ENCODE data around the gene B3GNT7. TPM values are rescaled to one million over a fixed set of nuclear protein-coding genes. Genes with fewer than 3 reads are reported as not detected.

Gene B3GNT7
- total and polyA plus RNA-seq, 2 experiments from 2014 or later: 44.2 to 89.4 TPM

DNA sequence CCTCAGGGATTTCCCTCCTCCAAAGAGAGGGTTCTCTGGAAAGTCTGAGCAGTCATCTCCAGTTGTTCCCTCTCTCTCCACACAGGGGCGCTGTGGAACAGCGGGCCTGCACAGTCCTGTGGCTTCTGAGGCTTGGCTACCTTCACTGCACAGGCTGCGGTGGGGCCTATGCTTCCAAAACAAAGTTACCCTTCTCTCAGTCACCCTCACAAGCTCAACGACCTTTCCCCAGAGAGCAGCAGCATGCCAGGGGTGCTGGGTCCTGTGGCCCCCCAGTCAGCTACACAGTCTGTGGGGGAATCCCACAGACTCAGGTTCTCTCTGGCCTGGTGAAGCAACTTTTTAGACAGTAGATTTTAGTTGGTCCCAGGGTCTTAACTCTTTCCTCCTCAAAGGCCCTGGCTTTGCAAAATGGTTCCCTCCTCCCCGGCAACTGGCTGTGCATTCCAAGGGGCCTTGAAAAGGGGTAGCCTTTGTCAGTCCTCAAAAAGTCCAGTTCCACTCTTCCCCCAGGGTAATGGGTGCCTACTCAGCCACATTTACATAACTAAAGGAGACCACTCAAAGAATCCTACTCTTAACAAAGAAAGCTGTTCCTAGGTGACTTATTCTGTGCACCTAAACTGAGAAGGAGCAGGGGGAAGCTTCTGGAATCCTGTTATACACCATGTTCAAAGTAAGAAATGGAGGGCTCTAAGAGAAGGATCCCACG lies 14.9 kb downstream of the B3GNT7 start (continued):
- TF ChIP-seq, protein P1, sequence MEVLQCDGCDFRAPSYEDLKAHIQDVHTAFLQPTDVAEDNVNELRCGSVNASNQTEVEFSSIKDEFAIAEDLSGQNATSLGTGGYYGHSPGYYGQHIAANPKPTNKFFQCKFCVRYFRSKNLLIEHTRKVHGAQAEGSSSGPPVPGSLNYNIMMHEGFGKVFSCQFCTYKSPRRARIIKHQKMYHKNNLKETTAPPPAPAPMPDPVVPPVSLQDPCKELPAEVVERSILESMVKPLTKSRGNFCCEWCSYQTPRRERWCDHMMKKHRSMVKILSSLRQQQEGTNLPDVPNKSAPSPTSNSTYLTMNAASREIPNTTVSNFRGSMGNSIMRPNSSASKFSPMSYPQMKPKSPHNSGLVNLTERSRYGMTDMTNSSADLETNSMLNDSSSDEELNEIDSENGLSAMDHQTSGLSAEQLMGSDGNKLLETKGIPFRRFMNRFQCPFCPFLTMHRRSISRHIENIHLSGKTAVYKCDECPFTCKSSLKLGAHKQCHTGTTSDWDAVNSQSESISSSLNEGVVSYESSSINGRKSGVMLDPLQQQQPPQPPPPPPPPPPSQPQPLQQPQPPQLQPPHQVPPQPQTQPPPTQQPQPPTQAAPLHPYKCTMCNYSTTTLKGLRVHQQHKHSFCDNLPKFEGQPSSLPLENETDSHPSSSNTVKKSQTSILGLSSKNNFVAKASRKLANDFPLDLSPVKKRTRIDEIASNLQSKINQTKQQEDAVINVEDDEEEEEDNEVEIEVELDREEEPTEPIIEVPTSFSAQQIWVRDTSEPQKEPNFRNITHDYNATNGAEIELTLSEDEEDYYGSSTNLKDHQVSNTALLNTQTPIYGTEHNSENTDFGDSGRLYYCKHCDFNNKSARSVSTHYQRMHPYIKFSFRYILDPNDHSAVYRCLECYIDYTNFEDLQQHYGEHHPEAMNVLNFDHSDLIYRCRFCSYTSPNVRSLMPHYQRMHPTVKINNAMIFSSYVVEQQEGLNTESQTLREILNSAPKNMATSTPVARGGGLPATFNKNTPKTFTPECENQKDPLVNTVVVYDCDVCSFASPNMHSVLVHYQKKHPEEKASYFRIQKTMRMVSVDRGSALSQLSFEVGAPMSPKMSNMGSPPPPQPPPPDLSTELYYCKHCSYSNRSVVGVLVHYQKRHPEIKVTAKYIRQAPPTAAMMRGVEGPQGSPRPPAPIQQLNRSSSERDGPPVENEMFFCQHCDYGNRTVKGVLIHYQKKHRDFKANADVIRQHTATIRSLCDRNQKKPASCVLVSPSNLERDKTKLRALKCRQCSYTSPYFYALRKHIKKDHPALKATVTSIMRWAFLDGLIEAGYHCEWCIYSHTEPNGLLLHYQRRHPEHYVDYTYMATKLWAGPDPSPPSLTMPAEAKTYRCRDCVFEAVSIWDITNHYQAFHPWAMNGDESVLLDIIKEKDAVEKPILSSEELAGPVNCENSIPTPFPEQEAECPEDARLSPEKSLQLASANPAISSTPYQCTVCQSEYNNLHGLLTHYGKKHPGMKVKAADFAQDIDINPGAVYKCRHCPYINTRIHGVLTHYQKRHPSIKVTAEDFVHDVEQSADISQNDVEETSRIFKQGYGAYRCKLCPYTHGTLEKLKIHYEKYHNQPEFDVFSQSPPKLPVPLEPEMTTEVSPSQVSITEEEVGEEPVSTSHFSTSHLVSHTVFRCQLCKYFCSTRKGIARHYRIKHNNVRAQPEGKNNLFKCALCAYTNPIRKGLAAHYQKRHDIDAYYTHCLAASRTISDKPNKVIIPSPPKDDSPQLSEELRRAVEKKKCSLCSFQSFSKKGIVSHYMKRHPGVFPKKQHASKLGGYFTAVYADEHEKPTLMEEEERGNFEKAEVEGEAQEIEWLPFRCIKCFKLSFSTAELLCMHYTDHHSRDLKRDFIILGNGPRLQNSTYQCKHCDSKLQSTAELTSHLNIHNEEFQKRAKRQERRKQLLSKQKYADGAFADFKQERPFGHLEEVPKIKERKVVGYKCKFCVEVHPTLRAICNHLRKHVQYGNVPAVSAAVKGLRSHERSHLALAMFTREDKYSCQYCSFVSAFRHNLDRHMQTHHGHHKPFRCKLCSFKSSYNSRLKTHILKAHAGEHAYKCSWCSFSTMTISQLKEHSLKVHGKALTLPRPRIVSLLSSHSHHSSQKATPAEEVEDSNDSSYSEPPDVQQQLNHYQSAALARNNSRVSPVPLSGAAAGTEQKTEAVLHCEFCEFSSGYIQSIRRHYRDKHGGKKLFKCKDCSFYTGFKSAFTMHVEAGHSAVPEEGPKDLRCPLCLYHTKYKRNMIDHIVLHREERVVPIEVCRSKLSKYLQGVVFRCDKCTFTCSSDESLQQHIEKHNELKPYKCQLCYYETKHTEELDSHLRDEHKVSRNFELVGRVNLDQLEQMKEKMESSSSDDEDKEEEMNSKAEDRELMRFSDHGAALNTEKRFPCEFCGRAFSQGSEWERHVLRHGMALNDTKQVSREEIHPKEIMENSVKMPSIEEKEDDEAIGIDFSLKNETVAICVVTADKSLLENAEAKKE (CRISPR knock-in tag; IDR thresholded peaks at IDR 0.05): no peak
- TF ChIP-seq, protein P2, sequence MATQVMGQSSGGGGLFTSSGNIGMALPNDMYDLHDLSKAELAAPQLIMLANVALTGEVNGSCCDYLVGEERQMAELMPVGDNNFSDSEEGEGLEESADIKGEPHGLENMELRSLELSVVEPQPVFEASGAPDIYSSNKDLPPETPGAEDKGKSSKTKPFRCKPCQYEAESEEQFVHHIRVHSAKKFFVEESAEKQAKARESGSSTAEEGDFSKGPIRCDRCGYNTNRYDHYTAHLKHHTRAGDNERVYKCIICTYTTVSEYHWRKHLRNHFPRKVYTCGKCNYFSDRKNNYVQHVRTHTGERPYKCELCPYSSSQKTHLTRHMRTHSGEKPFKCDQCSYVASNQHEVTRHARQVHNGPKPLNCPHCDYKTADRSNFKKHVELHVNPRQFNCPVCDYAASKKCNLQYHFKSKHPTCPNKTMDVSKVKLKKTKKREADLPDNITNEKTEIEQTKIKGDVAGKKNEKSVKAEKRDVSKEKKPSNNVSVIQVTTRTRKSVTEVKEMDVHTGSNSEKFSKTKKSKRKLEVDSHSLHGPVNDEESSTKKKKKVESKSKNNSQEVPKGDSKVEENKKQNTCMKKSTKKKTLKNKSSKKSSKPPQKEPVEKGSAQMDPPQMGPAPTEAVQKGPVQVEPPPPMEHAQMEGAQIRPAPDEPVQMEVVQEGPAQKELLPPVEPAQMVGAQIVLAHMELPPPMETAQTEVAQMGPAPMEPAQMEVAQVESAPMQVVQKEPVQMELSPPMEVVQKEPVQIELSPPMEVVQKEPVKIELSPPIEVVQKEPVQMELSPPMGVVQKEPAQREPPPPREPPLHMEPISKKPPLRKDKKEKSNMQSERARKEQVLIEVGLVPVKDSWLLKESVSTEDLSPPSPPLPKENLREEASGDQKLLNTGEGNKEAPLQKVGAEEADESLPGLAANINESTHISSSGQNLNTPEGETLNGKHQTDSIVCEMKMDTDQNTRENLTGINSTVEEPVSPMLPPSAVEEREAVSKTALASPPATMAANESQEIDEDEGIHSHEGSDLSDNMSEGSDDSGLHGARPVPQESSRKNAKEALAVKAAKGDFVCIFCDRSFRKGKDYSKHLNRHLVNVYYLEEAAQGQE (IDR thresholded peaks at IDR 0.05; ENCODE audit: unreplicated experiment): no peak
- TF ChIP-seq ZNF331 (CRISPR knock-in tag; IDR thresholded peaks at IDR 0.05; ENCODE audit: low read depth): no peak
- TF ChIP-seq CREB1 (CRISPR knock-in tag; IDR thresholded peaks at IDR 0.05; ENCODE audit: low read depth): no peak
- no peak for TF ChIP-seq EZH2 (IDR thresholded peaks at IDR 0.05; ENCODE audit: low read depth, unreplicated experiment)
- TF ChIP-seq, protein P3, sequence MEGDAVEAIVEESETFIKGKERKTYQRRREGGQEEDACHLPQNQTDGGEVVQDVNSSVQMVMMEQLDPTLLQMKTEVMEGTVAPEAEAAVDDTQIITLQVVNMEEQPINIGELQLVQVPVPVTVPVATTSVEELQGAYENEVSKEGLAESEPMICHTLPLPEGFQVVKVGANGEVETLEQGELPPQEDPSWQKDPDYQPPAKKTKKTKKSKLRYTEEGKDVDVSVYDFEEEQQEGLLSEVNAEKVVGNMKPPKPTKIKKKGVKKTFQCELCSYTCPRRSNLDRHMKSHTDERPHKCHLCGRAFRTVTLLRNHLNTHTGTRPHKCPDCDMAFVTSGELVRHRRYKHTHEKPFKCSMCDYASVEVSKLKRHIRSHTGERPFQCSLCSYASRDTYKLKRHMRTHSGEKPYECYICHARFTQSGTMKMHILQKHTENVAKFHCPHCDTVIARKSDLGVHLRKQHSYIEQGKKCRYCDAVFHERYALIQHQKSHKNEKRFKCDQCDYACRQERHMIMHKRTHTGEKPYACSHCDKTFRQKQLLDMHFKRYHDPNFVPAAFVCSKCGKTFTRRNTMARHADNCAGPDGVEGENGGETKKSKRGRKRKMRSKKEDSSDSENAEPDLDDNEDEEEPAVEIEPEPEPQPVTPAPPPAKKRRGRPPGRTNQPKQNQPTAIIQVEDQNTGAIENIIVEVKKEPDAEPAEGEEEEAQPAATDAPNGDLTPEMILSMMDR (conservative IDR thresholded peaks at IDR 0.05; ENCODE audit: low read depth in 2 of 2): peak; percentile 90 to 97
- TF ChIP-seq ZNF114 (CRISPR knock-in tag; IDR thresholded peaks at IDR 0.05): peak; percentile 84; the same call in 1 of the 2 replicates
- peak; percentile 96 for TF ChIP-seq NANOG (IDR thresholded peaks at IDR 0.05; ENCODE audit: borderline replicate concordance)
- TF ChIP-seq STAT1 (IDR thresholded peaks at IDR 0.05; ENCODE audit: unreplicated experiment): no peak
- TF ChIP-seq POLR2AphosphoS5 (IDR thresholded peaks at IDR 0.05; ENCODE audit: low read depth): peak; percentile 21; the same call in 1 of the 2 replicates
- TF ChIP-seq EZH2phosphoT487 (IDR thresholded peaks at IDR 0.05; ENCODE audit: unreplicated experiment): no peak
